ENCODE results near the gene PRKAB2. TPM values are rescaled to one million over a fixed set of nuclear protein-coding genes. Genes with fewer than 3 reads are reported as not detected.
"Not testable (repeated sequence)": the region's sequence is repeated elsewhere in the genome, so short reads cannot be mapped to it uniquely, and the experiment has no call there.

Gene PRKAB2
- total and polyA plus RNA-seq, 2 donors, result 5.5 to 10.1 TPM

GRCh38 chr1:147109762-147110161, 62.5 kb downstream of the PRKAB2 start:
- Histone ChIP-seq H3K9me3 (ENCODE audit: control insufficient read depth in 2 of 2, insufficient read depth in 1 of 2, low read length in 1 of 2) (no peaks in the 10 kb centered on the region), H3K27me3 (ENCODE audit: control insufficient read depth in 2 of 2, insufficient read depth in 1 of 2, low read length in 1 of 2) (peaks cover 0 to 3% of the 10 kb centered on the region in 2 donors), H3K27ac (ENCODE audit: low read depth in 1 of 2, low read length in 1 of 2) (no peak overlapping the region), H3K4me1 (ENCODE audit: control insufficient read depth in 2 of 2, insufficient read depth in 2 of 2, low read length in 2 of 2) (no peaks in the 10 kb centered on the region), H3K36me3 (ENCODE audit: control insufficient read depth in 2 of 2, insufficient read depth in 2 of 2, low read length in 1 of 2) (no peaks in the 10 kb centered on the region), H3K4me3 (ENCODE audit: low read length in 2 of 2) (no peak overlapping the region)
- no peak for DNase-seq (ENCODE audit: low read depth in 6 of 9, low spot score in 9 of 9)
- WGBS, result 85% methylated on average over 4 of the region's 4 CpGs

- H3K4me3 ChIP-seq (ENCODE audit: low read length in 2 of 2), result no peak overlapping the region
- 92% methylated on average over 1 of the region's 1 CpG for WGBS
Observed at GRCh38 chr1:147109041-147109440, 63.2 kb downstream of the PRKAB2 start.

GRCh38 chr1:147106407-147106881, 65.8 kb downstream of the PRKAB2 start:
- H3K4me1 ChIP-seq (ENCODE audit: control insufficient read depth in 2 of 2, insufficient read depth in 2 of 2, low read length in 2 of 2); H3K4me3 ChIP-seq (ENCODE audit: low read length in 2 of 2); H3K9me3 ChIP-seq (ENCODE audit: control insufficient read depth in 2 of 2, insufficient read depth in 1 of 2, low read length in 1 of 2); H3K27me3 ChIP-seq (ENCODE audit: control insufficient read depth in 2 of 2, insufficient read depth in 1 of 2, low read length in 1 of 2); H3K27ac ChIP-seq (ENCODE audit: low read depth in 1 of 2, low read length in 1 of 2); DNase-seq (ENCODE audit: low read depth in 6 of 9, low spot score in 9 of 9); H3K36me3 ChIP-seq (ENCODE audit: control insufficient read depth in 2 of 2, insufficient read depth in 2 of 2, low read length in 1 of 2): not testable (repeated sequence)
- 90% methylated on average over 9 of the region's 9 CpGs for WGBS

More at GRCh38 chr1:147109041-147109440, 63.2 kb downstream of the PRKAB2 start:
- H3K9me3 ChIP-seq (ENCODE audit: control insufficient read depth in 2 of 2, insufficient read depth in 1 of 2, low read length in 1 of 2), result no peaks in the 10 kb centered on the region
- H3K27ac ChIP-seq (ENCODE audit: low read depth in 1 of 2, low read length in 1 of 2), result no peak overlapping the region
- H3K4me1 ChIP-seq (ENCODE audit: control insufficient read depth in 2 of 2, insufficient read depth in 2 of 2, low read length in 2 of 2), result no peaks in the 10 kb centered on the region
- no peaks in the 10 kb centered on the region for H3K36me3 ChIP-seq (ENCODE audit: control insufficient read depth in 2 of 2, insufficient read depth in 2 of 2, low read length in 1 of 2)
- H3K27me3 ChIP-seq (ENCODE audit: control insufficient read depth in 2 of 2, insufficient read depth in 1 of 2, low read length in 1 of 2), result peaks cover 0 to 3% of the 10 kb centered on the region in 2 donors
- DNase-seq (ENCODE audit: low read depth in 6 of 9, low spot score in 9 of 9), result no peak

- 92% methylated on average over 8 of the region's 8 CpGs for WGBS
Observed at GRCh38 chr1:147105909-147106308, 66.4 kb downstream of the PRKAB2 start.

More at GRCh38 chr1:147105909-147106308, 66.4 kb downstream of the PRKAB2 start:
- DNase-seq (ENCODE audit: low read depth in 6 of 9, low spot score in 9 of 9), result no peak
- H3K9me3 ChIP-seq (ENCODE audit: control insufficient read depth in 2 of 2, insufficient read depth in 1 of 2, low read length in 1 of 2), result no peaks in the 10 kb centered on the region
- H3K4me1 ChIP-seq (ENCODE audit: control insufficient read depth in 2 of 2, insufficient read depth in 2 of 2, low read length in 2 of 2), result no peaks in the 10 kb centered on the region
- H3K27me3 ChIP-seq (ENCODE audit: control insufficient read depth in 2 of 2, insufficient read depth in 1 of 2, low read length in 1 of 2), result peaks cover 0 to 3% of the 10 kb centered on the region in 2 donors
- H3K4me3 ChIP-seq (ENCODE audit: low read length in 2 of 2), result no peak overlapping the region
- H3K27ac ChIP-seq (ENCODE audit: low read depth in 1 of 2, low read length in 1 of 2), result no peak overlapping the region
- H3K36me3 ChIP-seq (ENCODE audit: control insufficient read depth in 2 of 2, insufficient read depth in 2 of 2, low read length in 1 of 2), result no peaks in the 10 kb centered on the region

Other genes starting within 250 kb of the PRKAB2 start
- 5.6 TPM for gene NBPF12, start 234.1 kb downstream of the PRKAB2 start, total RNA-seq
- 11.8 TPM for gene NBPF12, start 234.1 kb downstream of the PRKAB2 start, polyA plus RNA-seq
- 0.76 TPM for gene FMO5, start 52.9 kb upstream of the PRKAB2 start, total RNA-seq
- 4.7 TPM for gene FMO5, start 52.9 kb upstream of the PRKAB2 start, polyA plus RNA-seq
- gene CHD1L, start 70.2 kb upstream of the PRKAB2 start, total RNA-seq, result 40.2 TPM
- gene CHD1L, start 70.2 kb upstream of the PRKAB2 start, polyA plus RNA-seq, result 32.5 TPM

All from thymus (tissue), 11 donors.